Lower leg skin (tissue), 3 donors: Measurements from ENCODE around the gene INF2.

Experiments
- POLR2A ChIP-seq, 2 donors: fragments of 450-650 bp; IDR thresholded peaks; one replicate each; pipeline ENCODE4 v1.6.1; 2016 to 2017; ENCODE audit warnings: antibody characterized with exemption in 2 of 2, mild to moderate bottlenecking in 1 of 2, moderate library complexity in 1 of 2
- TF ChIP-seq, protein P1 (sequence below), 3 donors: fragments of 450-650 bp; IDR thresholded peaks; one replicate each; pipeline ENCODE4 v1.5.1; 2016; ENCODE audit warnings: antibody characterized with exemption in 3 of 3, mild to moderate bottlenecking in 3 of 3, moderate library complexity in 2 of 3

DNA sequence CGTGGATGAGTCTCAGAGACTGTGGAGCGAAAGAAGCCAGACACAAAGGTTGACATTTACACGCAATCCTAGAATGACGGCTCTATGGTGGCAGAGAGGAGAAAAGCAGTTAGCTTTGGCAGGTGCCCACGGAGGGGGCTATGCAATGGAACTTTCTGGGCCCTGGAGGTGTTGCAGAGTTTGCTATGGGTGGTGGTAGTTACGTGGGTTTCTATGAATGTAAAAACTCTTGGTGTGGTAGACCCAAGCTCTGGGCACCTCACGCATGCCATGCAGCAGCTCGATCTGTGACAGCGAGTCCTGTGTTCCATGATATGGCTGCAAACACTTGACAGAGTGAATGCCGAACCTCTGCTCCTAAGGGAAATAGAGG lies 5.0 kb upstream of the INF2 start:
- TF ChIP-seq, protein P1, sequence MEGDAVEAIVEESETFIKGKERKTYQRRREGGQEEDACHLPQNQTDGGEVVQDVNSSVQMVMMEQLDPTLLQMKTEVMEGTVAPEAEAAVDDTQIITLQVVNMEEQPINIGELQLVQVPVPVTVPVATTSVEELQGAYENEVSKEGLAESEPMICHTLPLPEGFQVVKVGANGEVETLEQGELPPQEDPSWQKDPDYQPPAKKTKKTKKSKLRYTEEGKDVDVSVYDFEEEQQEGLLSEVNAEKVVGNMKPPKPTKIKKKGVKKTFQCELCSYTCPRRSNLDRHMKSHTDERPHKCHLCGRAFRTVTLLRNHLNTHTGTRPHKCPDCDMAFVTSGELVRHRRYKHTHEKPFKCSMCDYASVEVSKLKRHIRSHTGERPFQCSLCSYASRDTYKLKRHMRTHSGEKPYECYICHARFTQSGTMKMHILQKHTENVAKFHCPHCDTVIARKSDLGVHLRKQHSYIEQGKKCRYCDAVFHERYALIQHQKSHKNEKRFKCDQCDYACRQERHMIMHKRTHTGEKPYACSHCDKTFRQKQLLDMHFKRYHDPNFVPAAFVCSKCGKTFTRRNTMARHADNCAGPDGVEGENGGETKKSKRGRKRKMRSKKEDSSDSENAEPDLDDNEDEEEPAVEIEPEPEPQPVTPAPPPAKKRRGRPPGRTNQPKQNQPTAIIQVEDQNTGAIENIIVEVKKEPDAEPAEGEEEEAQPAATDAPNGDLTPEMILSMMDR (IDR thresholded peaks at IDR 0.05), result no peak
- no peak for TF ChIP-seq POLR2A (IDR thresholded peaks at IDR 0.05)
